GM19025 (cell line): ENCODE data around the gene NME7.
A peak's percentile ranks its signal among the peaks of the same experiment; 100 is the strongest.
"Not testable (repeated sequence)": the region's sequence is repeated elsewhere in the genome, so short reads cannot be mapped to it uniquely, and the experiment has no call there.

Source experiments
- ATAC-seq: cut with Tn5 transposase; IDR thresholded peaks from one replicate; pipeline ENCODE4 v1.9.1; 2021; ENCODE audit warnings: mild to moderate bottlenecking, low read depth, moderate library complexity; ENCODE audit not compliant: unreplicated experiment

NME7 gene

GRCh38 chr1:169133801-169134502, 233.6 kb downstream of the NME7 start:
- ATAC-seq = no peak

- no peak for ATAC-seq
These were observed 234.4 kb downstream of the NME7 start for GRCh38 chr1:169133228-169133576.

- ATAC-seq = no peak
These were observed 234.9 kb downstream of the NME7 start for GRCh38 chr1:169132512-169133227.

- no peak for ATAC-seq
These were observed 236.9 kb downstream of the NME7 start for GRCh38 chr1:169130683-169131082.

- ATAC-seq = no peak
These were observed 238.3 kb downstream of the NME7 start for GRCh38 chr1:169129109-169129784.

GRCh38 chr1:169128562-169128961, 239.0 kb downstream of the NME7 start:
- ATAC-seq = no peak

GRCh38 chr1:169127305-169127704, 240.3 kb downstream of the NME7 start:
- ATAC-seq = no peak

- ATAC-seq = no peak
These were observed 241.3 kb downstream of the NME7 start for GRCh38 chr1:169126335-169126734.

- ATAC-seq = not testable (repeated sequence)
These were observed 242.0 kb downstream of the NME7 start for GRCh38 chr1:169125597-169125996.

- ATAC-seq = no peak
These were observed 243.1 kb downstream of the NME7 start for GRCh38 chr1:169124459-169124858.

GRCh38 chr1:169122976-169123375, 244.6 kb downstream of the NME7 start:
- ATAC-seq = no peak

GRCh38 chr1:169121146-169121923, 246.3 kb downstream of the NME7 start:
- ATAC-seq = no peak

GRCh38 chr1:169120066-169120465, 247.5 kb downstream of the NME7 start:
- ATAC-seq = no peak

GRCh38 chr1:169119405-169119804, 248.2 kb downstream of the NME7 start:
- ATAC-seq = no peak

GRCh38 chr1:169118227-169118626, 249.4 kb downstream of the NME7 start:
- ATAC-seq = no peak

GRCh38 chr1:169117599-169117998, 250.0 kb downstream of the NME7 start:
- ATAC-seq = no peak

GRCh38 chr1:169117014-169117413, 250.6 kb downstream of the NME7 start:
- no peak for ATAC-seq

GRCh38 chr1:169115891-169116585, 251.6 kb downstream of the NME7 start:
- peak; percentile 64 for ATAC-seq

- no peak for ATAC-seq
These were observed 253.9 kb downstream of the NME7 start for GRCh38 chr1:169113613-169114119.

GRCh38 chr1:169112241-169112640, 255.4 kb downstream of the NME7 start:
- ATAC-seq = no peak
